ENCODE data around the gene ATP11A. TPM values are rescaled to one million over a fixed set of nuclear protein-coding genes. Genes with fewer than 3 reads are reported as not detected.

Gene ATP11A
- polyA plus RNA-seq, 2 donors, result 4.2 to 6.7 TPM

DNA sequence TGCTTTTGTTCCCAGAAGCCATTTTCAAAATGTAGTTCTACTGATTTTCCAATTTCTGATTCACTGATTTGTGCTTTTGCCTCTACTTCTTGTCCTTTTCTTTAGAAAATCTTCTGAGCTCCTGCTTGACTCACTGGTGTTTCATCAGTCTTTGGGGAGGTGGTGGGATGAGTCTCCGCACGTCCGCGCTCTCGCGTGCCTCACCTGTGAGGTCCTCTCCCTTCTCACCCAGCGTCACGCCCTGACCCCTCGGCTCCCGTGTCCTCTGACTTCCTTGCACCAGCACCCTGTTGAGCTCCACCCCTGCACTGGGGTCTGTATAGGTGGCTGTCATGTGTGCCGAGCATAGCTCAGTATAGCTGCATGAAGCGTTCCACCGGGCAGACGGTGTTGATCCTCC, 226.5 kb downstream of the ATP11A start:
- Histone ChIP-seq H3K36me3 (ENCODE audit: control insufficient read depth in 2 of 2, insufficient read depth in 2 of 2, low read length in 1 of 2) (no peaks in the 10 kb centered on the region), H3K27ac (ENCODE audit: low read depth in 2 of 2, low read length in 1 of 2) (no peak overlapping the region), H3K4me1 (ENCODE audit: control insufficient read depth in 2 of 2, insufficient read depth in 2 of 2, low read length in 1 of 2) (no peaks in the 10 kb centered on the region), H3K9me3 (ENCODE audit: control insufficient read depth in 2 of 2, insufficient read depth in 1 of 2, low read depth in 1 of 2, low read length in 1 of 2) (no peaks in the 10 kb centered on the region), H3K27me3 (ENCODE audit: control insufficient read depth in 1 of 2, insufficient read depth in 2 of 2, low read length in 2 of 2) (no peaks in the 10 kb centered on the region), H3K4me3 (ENCODE audit: low read depth in 1 of 2, low read length in 2 of 2) (no peak overlapping the region)
- 79 to 82% methylated on average over 14 of the region's 14 CpGs for WGBS, 2 donors

DNA sequence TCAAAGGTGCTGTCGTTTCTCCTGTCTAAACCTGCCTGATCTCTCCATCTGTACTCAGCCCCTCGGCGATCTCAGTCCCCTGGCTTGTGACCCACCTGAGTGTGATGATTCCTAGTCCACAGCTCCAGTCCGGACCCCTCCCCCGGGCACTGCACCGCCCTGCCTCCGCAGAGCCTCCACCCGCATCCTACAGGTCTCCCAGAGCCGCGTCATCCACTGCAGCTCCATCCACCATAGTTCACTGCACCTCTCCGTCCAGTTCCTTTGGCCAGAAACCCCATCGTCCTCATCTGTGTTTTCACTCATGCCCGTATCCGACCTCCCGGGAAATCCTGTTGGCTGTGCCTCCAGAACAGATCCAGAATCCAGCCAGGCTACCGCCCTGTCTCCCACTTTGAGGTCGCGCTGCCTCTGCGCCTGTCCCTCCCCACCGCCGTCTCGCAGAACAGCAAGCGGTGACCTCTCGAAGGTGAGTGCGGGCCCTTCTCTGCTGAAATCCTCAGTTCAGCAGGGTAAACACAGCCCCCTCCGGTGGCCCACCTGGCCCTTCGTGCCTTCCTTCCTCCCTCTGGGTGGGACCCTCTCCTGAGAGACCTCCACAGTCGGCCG, 227.3 kb downstream of the ATP11A start:
- WGBS, 2 donors, result 89 to 90% methylated on average over 29 of the region's 29 CpGs
- no peaks in the 10 kb centered on the region for H3K36me3 ChIP-seq (ENCODE audit: control insufficient read depth in 2 of 2, insufficient read depth in 2 of 2, low read length in 1 of 2)
- no peaks in the 10 kb centered on the region for H3K9me3 ChIP-seq (ENCODE audit: control insufficient read depth in 2 of 2, insufficient read depth in 1 of 2, low read depth in 1 of 2, low read length in 1 of 2)
- no peaks in the 10 kb centered on the region for H3K4me1 ChIP-seq (ENCODE audit: control insufficient read depth in 2 of 2, insufficient read depth in 2 of 2, low read length in 1 of 2)
- H3K27me3 ChIP-seq (ENCODE audit: control insufficient read depth in 1 of 2, insufficient read depth in 2 of 2, low read length in 2 of 2), result no peaks in the 10 kb centered on the region
- no peak overlapping the region for H3K4me3 ChIP-seq (ENCODE audit: low read depth in 1 of 2, low read length in 2 of 2)
- no peak overlapping the region for H3K27ac ChIP-seq (ENCODE audit: low read depth in 2 of 2, low read length in 1 of 2)

DNA sequence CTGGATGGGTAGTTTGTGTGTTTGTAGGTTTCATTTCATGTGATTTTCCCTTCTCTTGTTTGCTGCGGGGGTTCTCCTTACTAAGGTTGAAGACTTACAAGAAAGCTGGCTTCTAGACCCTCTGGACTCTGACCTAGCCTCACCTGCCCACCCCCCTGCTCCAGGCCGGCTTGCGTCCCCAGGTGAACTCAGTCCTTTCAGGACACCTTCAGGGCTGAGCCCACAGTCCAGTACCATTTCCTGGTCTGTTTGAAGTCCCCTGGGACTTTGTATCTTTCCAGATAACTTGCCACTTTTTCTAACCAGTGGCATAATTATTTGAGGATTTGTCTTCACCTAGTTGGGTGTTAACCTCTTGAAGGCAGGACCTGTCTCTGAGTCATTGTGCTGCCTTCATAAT, 227.9 kb downstream of the ATP11A start:
- no peaks in the 10 kb centered on the region for H3K4me1 ChIP-seq (ENCODE audit: control insufficient read depth in 2 of 2, insufficient read depth in 2 of 2, low read length in 1 of 2)
- WGBS, 2 donors, result 91 to 97% methylated on average over 3 of the region's 3 CpGs
- H3K27ac ChIP-seq (ENCODE audit: low read depth in 2 of 2, low read length in 1 of 2), result no peak overlapping the region
- H3K4me3 ChIP-seq (ENCODE audit: low read depth in 1 of 2, low read length in 2 of 2), result no peak overlapping the region
- no peaks in the 10 kb centered on the region for H3K27me3 ChIP-seq (ENCODE audit: control insufficient read depth in 1 of 2, insufficient read depth in 2 of 2, low read length in 2 of 2)
- no peaks in the 10 kb centered on the region for H3K36me3 ChIP-seq (ENCODE audit: control insufficient read depth in 2 of 2, insufficient read depth in 2 of 2, low read length in 1 of 2)
- no peaks in the 10 kb centered on the region for H3K9me3 ChIP-seq (ENCODE audit: control insufficient read depth in 2 of 2, insufficient read depth in 1 of 2, low read depth in 1 of 2, low read length in 1 of 2)

DNA sequence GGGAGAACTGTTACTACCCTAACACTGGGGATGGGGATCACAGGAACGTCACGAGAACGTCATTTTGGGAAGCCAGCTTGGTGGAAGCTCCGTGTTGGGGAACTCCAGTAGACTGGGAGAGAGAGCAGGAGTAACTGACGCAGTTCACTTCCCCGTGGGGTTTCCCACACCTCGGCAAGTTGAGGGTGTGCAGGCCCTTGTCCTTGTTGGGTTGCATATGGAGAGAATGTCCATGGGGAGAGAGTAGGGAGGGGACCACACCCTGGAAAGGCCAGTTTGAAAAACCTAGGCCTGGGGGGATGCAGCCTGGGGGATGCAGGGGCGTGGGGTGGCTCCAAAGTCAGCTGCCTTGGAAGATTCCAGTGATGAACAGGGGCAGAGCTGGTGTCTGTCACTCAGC, 228.4 kb downstream of the ATP11A start:
- Histone ChIP-seq H3K27me3 (ENCODE audit: control insufficient read depth in 1 of 2, insufficient read depth in 2 of 2, low read length in 2 of 2) (no peaks in the 10 kb centered on the region), H3K4me1 (ENCODE audit: control insufficient read depth in 2 of 2, insufficient read depth in 2 of 2, low read length in 1 of 2) (no peaks in the 10 kb centered on the region), H3K27ac (ENCODE audit: low read depth in 2 of 2, low read length in 1 of 2) (no peak overlapping the region), H3K36me3 (ENCODE audit: control insufficient read depth in 2 of 2, insufficient read depth in 2 of 2, low read length in 1 of 2) (no peaks in the 10 kb centered on the region), H3K9me3 (ENCODE audit: control insufficient read depth in 2 of 2, insufficient read depth in 1 of 2, low read depth in 1 of 2, low read length in 1 of 2) (no peaks in the 10 kb centered on the region), H3K4me3 (ENCODE audit: low read depth in 1 of 2, low read length in 2 of 2) (no peak overlapping the region)
- WGBS, 2 donors, result 80 to 84% methylated on average over 8 of the region's 8 CpGs

DNA sequence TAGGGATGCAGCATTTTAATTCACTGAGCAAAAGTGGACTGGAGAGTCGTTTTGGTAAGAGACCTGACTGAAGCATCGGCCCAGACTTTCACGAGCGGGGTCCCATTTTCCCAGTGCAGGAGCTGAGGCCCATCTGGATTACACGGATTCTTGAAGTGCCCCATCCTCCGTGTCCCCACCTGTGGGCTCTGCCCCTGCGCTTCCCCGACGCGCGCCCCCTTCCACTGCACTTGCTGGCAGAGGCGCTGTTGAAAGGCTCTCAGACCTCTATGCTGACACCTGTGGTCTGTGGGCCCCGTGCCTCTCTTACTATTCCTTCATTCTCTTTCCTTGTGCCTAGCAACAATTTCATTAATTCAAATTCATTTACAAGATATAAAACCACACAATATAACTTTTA, 228.9 kb downstream of the ATP11A start:
- Histone ChIP-seq H3K4me3 (ENCODE audit: low read depth in 1 of 2, low read length in 2 of 2) (no peak overlapping the region), H3K36me3 (ENCODE audit: control insufficient read depth in 2 of 2, insufficient read depth in 2 of 2, low read length in 1 of 2) (no peaks in the 10 kb centered on the region), H3K4me1 (ENCODE audit: control insufficient read depth in 2 of 2, insufficient read depth in 2 of 2, low read length in 1 of 2) (no peaks in the 10 kb centered on the region), H3K27ac (ENCODE audit: low read depth in 2 of 2, low read length in 1 of 2) (no peak overlapping the region), H3K9me3 (ENCODE audit: control insufficient read depth in 2 of 2, insufficient read depth in 1 of 2, low read depth in 1 of 2, low read length in 1 of 2) (no peaks in the 10 kb centered on the region), H3K27me3 (ENCODE audit: control insufficient read depth in 1 of 2, insufficient read depth in 2 of 2, low read length in 2 of 2) (no peaks in the 10 kb centered on the region)
- 84 to 90% methylated on average over 11 to 13 of the region's 13 CpGs for WGBS, 2 donors

DNA sequence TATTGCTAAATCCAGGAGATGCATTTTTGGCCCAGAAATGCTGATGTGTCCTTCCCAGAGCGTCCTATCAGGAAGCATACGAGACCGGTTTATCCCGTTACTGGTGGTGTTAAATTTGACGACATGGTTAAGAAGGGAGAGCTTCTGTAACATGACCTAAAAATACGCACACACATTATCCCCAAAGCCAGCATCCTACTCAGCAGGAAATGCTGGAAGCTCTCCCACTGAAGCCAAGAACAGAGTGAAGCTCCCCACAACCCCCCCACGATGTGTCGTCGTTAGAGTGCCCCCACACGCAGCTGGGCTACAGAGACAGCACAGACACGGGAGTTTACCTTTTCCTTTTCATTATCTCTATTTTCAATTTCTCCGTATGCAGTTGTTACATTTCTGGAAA, 234.1 kb downstream of the ATP11A start:
- no peaks in the 10 kb centered on the region for H3K9me3 ChIP-seq (ENCODE audit: control insufficient read depth in 2 of 2, insufficient read depth in 1 of 2, low read depth in 1 of 2, low read length in 1 of 2)

DNA sequence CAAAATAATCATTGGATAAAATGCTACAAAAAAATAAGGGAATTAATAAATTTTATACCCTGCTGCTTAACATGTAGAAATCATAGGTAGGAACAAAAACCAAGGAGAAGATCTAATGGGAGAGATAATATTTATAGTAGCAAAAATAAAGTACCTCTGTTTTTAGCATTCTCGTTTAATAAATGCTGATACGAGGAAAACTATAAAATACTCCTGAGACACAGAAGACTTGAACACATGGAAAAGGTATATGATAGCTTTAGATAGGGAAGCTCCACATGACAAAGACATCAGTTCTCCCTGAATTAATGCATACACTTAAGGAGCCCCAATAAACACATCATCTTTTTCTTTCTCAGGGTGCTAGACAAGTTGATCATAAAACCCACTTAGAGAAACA, 234.5 kb downstream of the ATP11A start:
- Histone ChIP-seq H3K9me3 (ENCODE audit: control insufficient read depth in 2 of 2, insufficient read depth in 1 of 2, low read depth in 1 of 2, low read length in 1 of 2) (no peaks in the 10 kb centered on the region), H3K4me1 (ENCODE audit: control insufficient read depth in 2 of 2, insufficient read depth in 2 of 2, low read length in 1 of 2) (peaks cover 0 to 2% of the 10 kb centered on the region in 2 donors), H3K27ac (ENCODE audit: low read depth in 2 of 2, low read length in 1 of 2) (no peak overlapping the region), H3K36me3 (ENCODE audit: control insufficient read depth in 2 of 2, insufficient read depth in 2 of 2, low read length in 1 of 2) (no peaks in the 10 kb centered on the region), H3K4me3 (ENCODE audit: low read depth in 1 of 2, low read length in 2 of 2) (no peak overlapping the region), H3K27me3 (ENCODE audit: control insufficient read depth in 1 of 2, insufficient read depth in 2 of 2, low read length in 2 of 2) (no peaks in the 10 kb centered on the region)
- WGBS, 2 donors, result 92% methylated on average over 2 of the region's 2 CpGs

More for the DNA sequence above, 234.1 kb downstream of the ATP11A start:
- Histone ChIP-seq H3K4me3 (ENCODE audit: low read depth in 1 of 2, low read length in 2 of 2) (no peak overlapping the region), H3K27me3 (ENCODE audit: control insufficient read depth in 1 of 2, insufficient read depth in 2 of 2, low read length in 2 of 2) (no peaks in the 10 kb centered on the region), H3K27ac (ENCODE audit: low read depth in 2 of 2, low read length in 1 of 2) (no peak overlapping the region), H3K36me3 (ENCODE audit: control insufficient read depth in 2 of 2, insufficient read depth in 2 of 2, low read length in 1 of 2) (no peaks in the 10 kb centered on the region), H3K4me1 (ENCODE audit: control insufficient read depth in 2 of 2, insufficient read depth in 2 of 2, low read length in 1 of 2) (peaks cover 0 to 2% of the 10 kb centered on the region in 2 donors)
- 78% methylated on average over 12 of the region's 12 CpGs for WGBS, 2 donors

DNA sequence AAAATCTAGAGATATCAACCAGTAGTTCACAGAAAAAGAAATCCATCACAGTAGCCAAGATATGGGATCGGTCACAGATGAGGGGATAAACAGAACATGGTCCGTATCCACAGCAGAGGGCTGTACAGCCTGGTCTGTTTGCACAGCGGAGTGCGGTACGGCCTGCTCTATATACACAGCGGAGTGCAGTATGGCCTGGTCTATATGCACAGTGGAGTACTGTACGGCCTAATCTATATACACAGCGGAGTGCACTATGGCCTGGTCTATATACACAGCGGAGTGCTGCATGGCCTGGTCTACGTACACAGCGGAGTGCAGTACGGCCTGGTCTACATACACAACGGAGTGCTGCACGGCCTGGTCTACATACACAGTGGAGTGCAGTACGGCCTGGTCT, 236.2 kb downstream of the ATP11A start:
- H3K27ac ChIP-seq (ENCODE audit: low read depth in 2 of 2, low read length in 1 of 2), result no peak overlapping the region
- H3K4me1 ChIP-seq (ENCODE audit: control insufficient read depth in 2 of 2, insufficient read depth in 2 of 2, low read length in 1 of 2), result peaks cover 0 to 4% of the 10 kb centered on the region in 2 donors
- H3K4me3 ChIP-seq (ENCODE audit: low read depth in 1 of 2, low read length in 2 of 2), result no peak overlapping the region
- WGBS, 2 donors, result 89 to 93% methylated on average over 15 of the region's 15 CpGs
- no peaks in the 10 kb centered on the region for H3K27me3 ChIP-seq (ENCODE audit: control insufficient read depth in 1 of 2, insufficient read depth in 2 of 2, low read length in 2 of 2)
- H3K36me3 ChIP-seq (ENCODE audit: control insufficient read depth in 2 of 2, insufficient read depth in 2 of 2, low read length in 1 of 2), result no peaks in the 10 kb centered on the region
- H3K9me3 ChIP-seq (ENCODE audit: control insufficient read depth in 2 of 2, insufficient read depth in 1 of 2, low read depth in 1 of 2, low read length in 1 of 2), result no peaks in the 10 kb centered on the region

DNA sequence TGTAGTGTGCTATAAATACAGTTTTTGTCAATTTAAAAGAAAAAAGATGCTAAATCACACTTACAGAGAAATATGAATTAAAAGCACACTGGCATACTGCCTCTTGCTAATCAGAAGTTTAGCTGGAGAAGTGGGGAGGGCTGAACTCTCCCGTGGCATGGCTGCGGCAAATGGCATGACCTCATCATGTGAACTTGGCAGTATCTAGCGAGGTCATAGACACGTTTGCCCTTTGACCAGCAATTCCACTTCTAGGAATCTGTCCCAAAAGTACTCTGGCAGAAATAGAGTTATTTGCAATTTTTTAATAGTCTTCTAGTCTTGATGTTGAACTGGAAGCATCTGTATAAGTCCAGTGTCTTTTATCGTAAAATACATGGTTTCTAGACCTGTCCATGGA, 237.2 kb downstream of the ATP11A start:
- Histone ChIP-seq H3K36me3 (ENCODE audit: control insufficient read depth in 2 of 2, insufficient read depth in 2 of 2, low read length in 1 of 2) (no peaks in the 10 kb centered on the region), H3K27ac (ENCODE audit: low read depth in 2 of 2, low read length in 1 of 2) (no peak overlapping the region), H3K4me1 (ENCODE audit: control insufficient read depth in 2 of 2, insufficient read depth in 2 of 2, low read length in 1 of 2) (peaks cover 0 to 6% of the 10 kb centered on the region in 2 donors), H3K4me3 (ENCODE audit: low read depth in 1 of 2, low read length in 2 of 2) (no peak overlapping the region), H3K9me3 (ENCODE audit: control insufficient read depth in 2 of 2, insufficient read depth in 1 of 2, low read depth in 1 of 2, low read length in 1 of 2) (no peaks in the 10 kb centered on the region), H3K27me3 (ENCODE audit: control insufficient read depth in 1 of 2, insufficient read depth in 2 of 2, low read length in 2 of 2) (no peaks in the 10 kb centered on the region)
- 79 to 80% methylated on average over 5 of the region's 5 CpGs for WGBS, 2 donors
